ENCODE measurements around the gene RIPPLY2.
"Not testable (repeated sequence)": the region's sequence is repeated elsewhere in the genome, so short reads cannot be mapped to it uniquely, and the experiment has no call there.

The RIPPLY2 gene

DNA sequence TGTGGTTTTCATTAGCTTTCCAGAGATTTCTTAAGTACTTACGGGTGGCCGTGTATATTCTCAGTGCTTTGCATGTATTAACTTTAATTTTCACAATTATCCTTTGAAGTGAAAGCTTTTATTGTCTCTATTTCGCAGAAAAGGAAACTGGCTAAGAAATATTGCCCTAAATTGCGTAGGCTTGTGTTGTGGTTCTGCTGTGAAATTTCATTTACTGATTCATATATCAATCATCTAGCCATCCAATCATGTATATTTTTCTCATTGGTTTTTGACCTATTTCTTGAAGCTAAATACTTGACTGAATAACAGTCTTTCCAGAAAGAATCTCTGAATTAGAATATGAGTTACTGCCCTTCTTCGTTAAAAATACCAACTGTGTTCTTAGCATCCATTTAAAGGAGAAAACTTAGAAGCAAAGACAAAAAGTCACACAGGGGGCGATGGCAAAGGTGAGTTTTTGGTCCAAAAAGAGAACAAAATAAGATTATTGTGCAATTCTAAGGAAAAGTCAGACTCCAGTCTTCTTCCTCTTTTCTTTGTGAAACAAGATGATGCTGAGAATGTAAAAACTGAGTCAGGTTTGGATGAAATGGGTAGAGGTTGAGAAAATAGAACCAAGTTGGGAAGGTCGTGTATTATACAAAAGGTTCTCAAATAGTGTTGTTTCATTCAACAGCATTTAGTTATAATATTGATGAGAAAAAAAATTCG lies 7.8 kb downstream of the RIPPLY2 start:
- no peak for DNase-seq

GRCh38 chr6:83862776-83863471 lies 9.8 kb downstream of the RIPPLY2 start:
- DNase-seq = no peak

- DNase-seq = no peak
These were observed 13.9 kb downstream of the RIPPLY2 start for GRCh38 chr6:83867043-83867442.

DNA sequence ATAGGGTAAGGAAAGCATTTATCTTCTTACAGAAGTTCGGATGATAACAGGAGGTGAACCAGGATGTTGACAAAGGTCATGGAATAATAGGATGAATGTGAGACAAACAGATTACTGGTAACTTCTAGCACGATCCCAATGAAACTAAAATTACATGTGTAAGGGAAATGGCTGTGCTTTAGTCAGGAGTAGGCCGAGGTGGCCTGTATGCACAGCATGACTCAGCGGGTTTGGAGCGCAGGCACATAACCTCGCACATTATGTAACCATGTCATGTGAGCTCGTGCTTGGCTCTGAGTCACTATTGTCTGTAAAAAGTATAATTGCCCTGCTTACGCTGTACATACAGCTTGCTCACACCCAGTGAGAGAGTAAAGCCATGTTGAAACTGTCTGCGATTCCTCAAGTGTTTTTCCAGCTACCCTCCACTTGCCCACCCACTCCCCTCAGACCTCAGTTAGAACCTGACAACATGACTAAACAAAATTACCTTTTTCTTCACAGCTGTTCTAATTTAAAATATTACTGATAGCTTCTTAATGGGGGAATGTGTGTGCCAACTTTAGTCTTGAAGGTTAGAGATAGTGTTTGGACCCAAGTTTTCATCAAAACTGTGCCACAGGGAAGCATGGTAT lies 14.5 kb downstream of the RIPPLY2 start:
- DNase-seq = no peak

DNA sequence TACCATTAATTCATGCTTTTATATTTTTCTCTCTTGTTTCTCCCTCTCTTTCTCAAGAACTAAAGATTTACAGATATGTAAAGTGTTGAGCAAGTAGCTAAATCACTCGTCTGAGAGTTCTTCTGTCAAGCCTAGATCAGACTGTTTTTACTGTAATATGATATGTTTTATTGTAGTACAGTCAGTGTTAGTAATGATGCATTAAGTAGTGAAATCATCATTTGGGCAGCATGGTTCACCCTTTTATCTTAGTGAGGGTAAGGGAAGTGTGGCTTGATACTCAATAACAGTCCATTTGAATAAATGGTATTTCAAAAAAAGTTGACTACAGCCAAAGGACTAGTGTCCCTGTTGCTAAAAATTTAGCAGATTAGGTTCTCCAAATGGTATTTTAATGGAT lies 15.5 kb downstream of the RIPPLY2 start:
- DNase-seq = peak; percentile 2

DNA sequence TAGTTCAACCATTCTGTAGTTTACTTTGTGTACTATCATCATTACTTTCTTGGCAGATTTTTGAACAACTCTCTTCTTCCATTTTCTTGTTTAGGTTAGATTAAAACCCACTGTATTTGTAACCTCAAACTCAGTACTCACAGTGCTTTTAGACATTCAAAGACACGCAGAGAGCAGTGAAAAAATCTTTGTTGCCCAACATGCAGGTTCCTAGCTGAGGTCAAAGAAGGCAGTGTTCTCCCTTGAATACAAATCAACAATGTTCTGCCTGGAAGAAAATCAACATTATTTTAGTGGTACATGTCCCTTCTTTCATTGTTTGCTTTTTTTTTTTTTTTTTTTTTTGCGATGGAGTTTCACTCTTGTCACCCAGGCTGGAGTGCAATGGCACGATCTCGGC lies 17.5 kb downstream of the RIPPLY2 start:
- no peak for DNase-seq

DNA sequence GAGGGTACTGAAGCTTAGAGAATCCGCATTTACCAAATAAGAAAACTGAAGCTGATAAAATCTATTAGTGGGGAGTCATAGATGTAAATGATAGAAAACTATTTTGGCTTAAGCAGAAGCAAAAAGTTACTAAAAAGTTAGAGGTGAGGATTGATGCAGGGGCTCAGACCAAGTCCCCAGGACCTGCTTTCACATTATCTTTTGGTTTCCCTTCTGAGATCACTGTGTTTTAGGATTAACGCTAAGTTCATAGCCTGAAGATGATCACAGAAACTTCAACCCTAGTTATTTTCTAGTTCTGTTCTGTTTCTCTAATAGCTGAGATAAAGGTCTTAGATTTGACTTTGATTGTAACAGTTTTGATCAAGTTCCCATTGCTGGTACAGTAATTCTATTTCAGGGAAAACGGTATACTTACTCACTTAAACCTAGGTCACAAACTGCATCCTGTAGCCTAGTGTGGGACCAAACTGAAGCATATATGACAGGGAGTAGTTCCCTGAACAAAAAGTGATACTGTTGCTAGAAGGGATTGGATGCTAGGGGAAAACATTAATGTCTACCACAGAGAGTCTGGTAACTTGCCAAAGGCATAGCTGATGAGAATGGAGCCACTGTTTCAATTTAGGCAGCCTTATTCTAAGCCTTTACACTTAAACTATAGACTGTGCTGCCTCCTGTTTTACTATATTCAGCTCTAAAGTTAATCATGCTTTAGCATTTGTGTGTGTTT lies 19.4 kb downstream of the RIPPLY2 start:
- no peak for DNase-seq

GRCh38 chr6:83873869-83874268 lies 20.7 kb downstream of the RIPPLY2 start:
- DNase-seq = no peak

GRCh38 chr6:83875843-83876242 lies 22.7 kb downstream of the RIPPLY2 start:
- no peak for DNase-seq

- no peak for DNase-seq
These were observed 25.9 kb downstream of the RIPPLY2 start for GRCh38 chr6:83878902-83879644.

- DNase-seq = no peak
These were observed 26.6 kb downstream of the RIPPLY2 start for GRCh38 chr6:83879746-83880145.

DNA sequence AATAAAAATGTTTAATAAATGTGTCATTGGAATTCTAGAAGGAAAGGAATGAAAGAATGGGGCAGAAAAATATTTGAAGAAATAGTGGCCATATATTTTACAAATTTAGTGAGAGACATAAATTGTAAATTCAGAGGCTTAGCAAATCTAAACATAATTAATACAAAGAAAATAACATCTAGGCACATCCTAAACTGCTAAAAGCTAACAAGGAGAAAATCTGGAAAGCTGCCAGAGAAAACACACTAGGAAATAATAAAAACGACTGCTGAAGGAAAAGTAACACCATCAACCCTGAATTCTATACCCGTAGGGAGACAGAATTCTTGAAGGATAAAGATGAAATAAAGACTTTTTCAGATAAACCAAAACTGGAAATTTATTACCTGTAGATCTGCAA lies 30.1 kb downstream of the RIPPLY2 start:
- DNase-seq = peak; percentile 29

- DNase-seq = peak; percentile 71
These were observed 31.4 kb downstream of the RIPPLY2 start for GRCh38 chr6:83884523-83884922.

- DNase-seq = no peak
These were observed 32.8 kb downstream of the RIPPLY2 start for GRCh38 chr6:83885984-83886383.

DNA sequence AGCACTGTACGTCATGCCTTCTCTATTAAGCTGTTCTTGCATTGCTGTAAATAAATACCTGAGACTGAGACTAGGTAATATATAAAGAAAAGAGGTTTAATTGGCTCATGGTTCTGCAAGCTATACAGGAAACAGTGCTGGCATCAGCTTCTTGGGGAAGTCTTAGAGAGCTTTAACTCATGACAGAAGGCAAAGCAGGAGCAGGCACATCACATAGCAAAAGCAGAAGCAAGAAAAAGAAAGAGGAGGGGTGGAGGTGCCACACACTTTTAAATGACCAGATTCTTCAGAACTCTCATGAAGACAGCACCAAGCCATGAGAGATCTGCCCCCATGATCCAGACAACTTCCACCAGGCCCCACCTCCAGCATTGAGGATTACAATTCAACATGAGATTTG lies 36.5 kb downstream of the RIPPLY2 start:
- no peak for DNase-seq

GRCh38 chr6:83890520-83890919 lies 37.4 kb downstream of the RIPPLY2 start:
- DNase-seq = no peak

DNA sequence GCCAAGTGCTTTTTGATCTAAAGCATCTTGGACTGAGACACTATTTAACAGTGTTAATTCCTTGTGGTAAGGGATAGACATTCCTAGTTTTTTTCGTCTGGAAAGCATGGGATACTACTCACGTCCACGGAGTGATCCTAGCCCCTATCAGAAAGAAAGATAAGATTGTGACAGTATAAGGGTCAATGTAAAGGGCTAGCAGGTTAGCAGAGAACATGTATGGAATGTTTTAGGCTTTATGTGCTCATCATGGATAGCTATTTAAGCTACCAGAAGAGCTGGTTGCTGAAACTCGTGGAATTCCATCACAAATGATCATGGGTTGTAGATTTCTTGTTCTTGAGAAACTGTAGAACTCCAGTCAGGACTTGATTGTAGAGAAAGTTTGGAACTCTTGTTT lies 38.4 kb downstream of the RIPPLY2 start:
- DNase-seq = no peak

DNA sequence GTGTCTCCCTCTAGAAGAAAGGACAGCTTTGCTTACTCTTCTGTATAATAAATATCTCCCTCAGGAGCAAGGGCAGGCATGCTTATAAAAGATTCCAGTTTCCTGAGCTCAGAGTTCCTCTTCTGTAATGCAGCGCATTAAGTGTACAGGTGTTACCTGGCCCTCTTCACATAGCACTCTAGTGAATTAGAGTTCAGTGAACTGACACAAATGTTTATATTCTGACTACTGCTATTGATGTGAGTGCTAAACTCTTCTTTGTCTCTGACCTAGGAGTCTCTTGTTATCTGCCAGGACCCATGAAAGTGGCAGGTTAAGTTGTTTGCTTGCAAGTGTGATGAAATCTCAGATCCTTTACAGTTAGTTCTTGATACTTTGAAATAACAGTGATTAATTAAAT lies 39.9 kb downstream of the RIPPLY2 start:
- DNase-seq = peak; percentile 52

DNA sequence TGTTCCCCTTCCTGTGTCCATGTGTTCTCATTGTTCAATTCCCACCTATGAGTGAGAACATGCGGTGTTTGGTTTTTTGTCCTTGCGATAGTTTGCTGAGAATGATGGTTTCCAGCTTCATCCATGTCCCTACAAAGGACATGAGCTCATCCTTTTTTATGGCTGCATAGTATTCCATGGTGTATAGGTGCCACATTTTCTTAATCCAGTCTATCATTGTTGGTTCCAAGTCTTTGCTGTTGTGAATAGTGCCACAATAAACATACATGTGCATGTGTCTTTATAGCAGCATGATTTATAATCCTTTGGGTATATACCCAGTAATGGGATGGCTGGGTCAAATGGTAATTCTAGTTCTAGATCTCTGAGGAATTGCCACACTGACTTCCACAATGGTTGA lies 43.9 kb downstream of the RIPPLY2 start:
- DNase-seq = not testable (repeated sequence)

- no peak for DNase-seq
These were observed 48.5 kb downstream of the RIPPLY2 start for GRCh38 chr6:83901624-83902023.

- no peak for DNase-seq
These were observed 51.2 kb downstream of the RIPPLY2 start for GRCh38 chr6:83904395-83904794.

DNA sequence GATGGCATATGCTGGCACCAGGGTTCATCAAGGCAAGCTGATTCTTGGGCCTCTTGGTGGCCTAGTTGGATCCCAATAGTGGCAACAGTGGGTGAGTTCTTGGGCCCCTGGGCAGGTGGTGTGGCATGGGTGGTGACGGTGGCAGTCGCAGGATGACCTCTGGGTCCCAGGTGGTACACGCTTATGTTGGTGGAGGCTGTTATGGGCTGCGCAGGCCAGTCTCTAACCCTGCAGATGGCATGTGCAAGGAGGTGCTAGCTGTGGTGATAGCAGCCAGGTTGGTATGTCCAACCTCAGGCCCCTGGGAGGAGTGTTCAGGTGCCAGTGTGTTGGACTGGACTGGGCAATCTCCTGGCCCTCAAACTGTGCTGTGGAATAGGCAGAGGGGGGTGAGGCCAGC lies 52.5 kb downstream of the RIPPLY2 start:
- no peak for DNase-seq
